Caco-2 (cell line): ENCODE data around the gene PCED1B. TPM values are rescaled to one million over a fixed set of nuclear protein-coding genes. Genes with fewer than 3 reads are reported as not detected.

Experiments
- BruUV-seq: library from RNA; stranded (reverse); fragments of 400-500 nt; replicated peaks from 2 replicates; lab custom pipeline; 2021; lab: Mats Ljungman, UMichigan
- CTCF ChIA-PET: fragments of 300-600 bp; sonication (Branson Sonifier 250); formaldehyde crosslinking; loops from one replicate; lab custom pipeline; 2022; ENCODE audit warnings: antibody characterized with exemption; lab: Charles Lee
- POLR2A ChIA-PET: fragments of 300-600 bp; sonication (Branson Sonifier 250); formaldehyde crosslinking; loops from one replicate; lab custom pipeline; 2022; ENCODE audit warnings: antibody characterized with exemption; lab: Charles Lee
- DNase-seq, 2 experiments: peaks; one replicate each; pipeline versions ENCODE4 v3.0.0 to v3.0.0-alpha.2; 2020 to 2022
- H3K27me3 ChIP-seq: replicated peaks from 2 replicates; pipeline ENCODE4 v1.6.0; 2011; ENCODE audit warnings: low read length; ENCODE audit not compliant: control insufficient read depth, insufficient read depth
- H3K36me3 ChIP-seq: 2 replicates; pipeline ENCODE4 v1.5.1; 2011; ENCODE audit warnings: low read length; ENCODE audit not compliant: control insufficient read depth, insufficient read depth
- H3K4me1 ChIP-seq: fragments of 250-450 bp; sonication (Bioruptor Pico); 2 replicates; pipeline ENCODE4 v1.5.1; 2020; ENCODE audit warnings: mild to moderate bottlenecking
- H3K4me3 ChIP-seq: 2 replicates; pipeline ENCODE4 v1.5.1; 2011; ENCODE audit warnings: low read depth, mild to moderate bottlenecking, control low read depth, low read length
- H3K9me3 ChIP-seq: fragments of 250-450 bp; sonication (Bioruptor Pico); 2 replicates; pipeline ENCODE4 v1.5.1; 2020; ENCODE audit warnings: mild to moderate bottlenecking, moderate library complexity
- H3K27ac Mint-ChIP-seq: one replicate; pipeline ENCODE4 v1.8.0; 2022; ENCODE audit warnings: mixed read lengths; ENCODE audit not compliant: unreplicated experiment
- H3K27me3 Mint-ChIP-seq: one replicate; pipeline ENCODE4 v1.8.0; 2022; ENCODE audit warnings: mixed read lengths; ENCODE audit not compliant: insufficient read depth, unreplicated experiment
- H3K36me3 Mint-ChIP-seq: one replicate; pipeline ENCODE4 v1.8.0; 2022; ENCODE audit warnings: mild to moderate bottlenecking, mixed read lengths; ENCODE audit not compliant: insufficient read depth, unreplicated experiment
- H3K4me1 Mint-ChIP-seq: one replicate; pipeline ENCODE4 v1.8.0; 2022; ENCODE audit warnings: low read depth, mixed read lengths; ENCODE audit not compliant: unreplicated experiment
- H3K4me3 Mint-ChIP-seq: one replicate; pipeline ENCODE4 v1.8.0; 2022; ENCODE audit warnings: mild to moderate bottlenecking, moderate library complexity, mixed read lengths; ENCODE audit not compliant: unreplicated experiment
- H3K9me3 Mint-ChIP-seq: one replicate; pipeline ENCODE4 v1.8.0; 2022; ENCODE audit warnings: mixed read lengths; ENCODE audit not compliant: unreplicated experiment
- CTCF ChIP-seq, 2 experiments: fragments of 200-600 bp in 1 of 2; IDR thresholded peaks; 1 replicate in 1 of 2; 2 replicates in 1 of 2; pipeline versions ENCODE4 v1.5.1 to v1.8.0; 2011 to 2022; ENCODE audit warnings: antibody characterized with exemption in 1 of 2, control low read depth in 1 of 2, inconsistent platforms in 1 of 2, low read depth in 1 of 2, low read length in 1 of 2, mild to moderate bottlenecking in 1 of 2, moderate library complexity in 1 of 2; ENCODE audit not compliant: insufficient read depth in 1 of 2, severe bottlenecking in 1 of 2, unreplicated experiment in 1 of 2
- intact Hi-C: fragments of 100-400 bp; cut with micrococcal nuclease; formaldehyde crosslinking; loops from one replicate; pipeline ENCODE4 v1.10.0; 2022; ENCODE audit not compliant: unreplicated experiment
- total RNA-seq: library from RNA; stranded (reverse); gene quantifications from 2 replicates; pipeline ENCODE4 v1.2.3, GENCODE V29; 2022

The PCED1B gene
- total RNA-seq, 1 experiment from 2014 or later: 7.0 TPM

GRCh38 chr12:47274760-47275159 lies 195.3 kb downstream of the PCED1B start:
- no peaks in the 10 kb centered on the region for H3K27me3 ChIP-seq
- H3K27ac Mint-ChIP-seq: no peak overlapping the region
- peaks cover 8% of the 10 kb centered on the region for H3K9me3 Mint-ChIP-seq
- intact Hi-C loops: no loop called here
- H3K36me3 Mint-ChIP-seq: peaks cover 6% of the 10 kb centered on the region
- TF ChIP-seq CTCF (IDR thresholded peaks at IDR 0.05; ENCODE audit: insufficient read depth in 1 of 2, low read depth in 1 of 2, low read length in 1 of 2, severe bottlenecking in 1 of 2, unreplicated experiment in 1 of 2): no peak
- ChIA-PET CTCF (no interaction called here), POLR2A (no interaction called here)
- H3K4me1 ChIP-seq: peaks cover 26% of the 10 kb centered on the region
- BruUV-seq: no TSS peak
- no peaks in the 10 kb centered on the region for H3K9me3 ChIP-seq
- no peak overlapping the region for H3K4me3 ChIP-seq
- H3K36me3 ChIP-seq: no peaks in the 10 kb centered on the region
- H3K27me3 Mint-ChIP-seq: no peaks in the 10 kb centered on the region
- peaks cover 17% of the 10 kb centered on the region for H3K4me1 Mint-ChIP-seq
- DNase-seq: no peak
- no peak overlapping the region for H3K4me3 Mint-ChIP-seq

GRCh38 chr12:47276253-47276620 lies 196.8 kb downstream of the PCED1B start:
- DNase-seq: peak in 1 of 2 experiments; percentile 5
- CTCF ChIA-PET: interaction anchor here (0.6 kb wide), 1 partner anchor 299 kb away, joined by 5 read pairs; no protein-coding TSS in a partner anchor
- Histone ChIP-seq H3K4me3 (no peak overlapping the region), H3K9me3 (no peaks in the 10 kb centered on the region), H3K4me1 (peaks cover 26% of the 10 kb centered on the region), H3K36me3 (no peaks in the 10 kb centered on the region), H3K27me3 (no peaks in the 10 kb centered on the region)
- intact Hi-C loops: loop anchor here (1.0 to 2.0 kb wide), 2 partner anchors 26 to 45 kb away; no protein-coding TSS in a partner anchor
- peaks cover 17% of the 10 kb centered on the region for H3K4me1 Mint-ChIP-seq
- H3K9me3 Mint-ChIP-seq: peaks cover 8% of the 10 kb centered on the region
- no peak overlapping the region for H3K4me3 Mint-ChIP-seq
- peaks cover 6% of the 10 kb centered on the region for H3K36me3 Mint-ChIP-seq
- no peak for TF ChIP-seq CTCF (IDR thresholded peaks at IDR 0.05; ENCODE audit: insufficient read depth in 1 of 2, low read depth in 1 of 2, low read length in 1 of 2, severe bottlenecking in 1 of 2, unreplicated experiment in 1 of 2)
- H3K27me3 Mint-ChIP-seq: no peaks in the 10 kb centered on the region
- no TSS peak for BruUV-seq
- peak overlapping the region; percentile 6 for H3K27ac Mint-ChIP-seq
- POLR2A ChIA-PET: interaction anchor here (0.6 kb wide), 1 partner anchor 39 kb away, joined by 3 read pairs; no protein-coding TSS in a partner anchor

- Histone ChIP-seq H3K36me3 (no peaks in the 10 kb centered on the region), H3K4me1 (peaks cover 26% of the 10 kb centered on the region), H3K27me3 (no peaks in the 10 kb centered on the region), H3K4me3 (no peak overlapping the region), H3K9me3 (no peaks in the 10 kb centered on the region)
- POLR2A ChIA-PET: no interaction called here
- H3K27me3 Mint-ChIP-seq: no peaks in the 10 kb centered on the region
- H3K4me3 Mint-ChIP-seq: no peak overlapping the region
- intact Hi-C loops: loop anchor here (1.0 to 2.0 kb wide), 2 partner anchors 26 to 46 kb away; no protein-coding TSS in a partner anchor
- H3K4me1 Mint-ChIP-seq: peaks cover 17% of the 10 kb centered on the region
- H3K36me3 Mint-ChIP-seq: peaks cover 6% of the 10 kb centered on the region
- H3K27ac Mint-ChIP-seq: peak overlapping the region; percentile 6
- CTCF ChIA-PET: interaction anchor here (0.6 kb wide), 1 partner anchor 300 kb away, joined by 5 read pairs; no protein-coding TSS in a partner anchor
- no TSS peak for BruUV-seq
- peak; percentile 48 to 49 for DNase-seq
- no peak for TF ChIP-seq CTCF (IDR thresholded peaks at IDR 0.05; ENCODE audit: insufficient read depth in 1 of 2, low read depth in 1 of 2, low read length in 1 of 2, severe bottlenecking in 1 of 2, unreplicated experiment in 1 of 2)
- peaks cover 8% of the 10 kb centered on the region for H3K9me3 Mint-ChIP-seq
Observed at GRCh38 chr12:47276621-47277309, 197.3 kb downstream of the PCED1B start.
